IMR-90 (cell line): Measurements from ENCODE around the gene OPRL1.
"Not testable (repeated sequence)": the region's sequence is repeated elsewhere in the genome, so short reads cannot be mapped to it uniquely, and the experiment has no call there.

ENCODE experiments used
- CEBPB ChIP-seq: IDR thresholded peaks from 2 replicates; pipeline ENCODE4 v1.6.1; 2012; ENCODE audit warnings: low read depth, low read length, improper control_type of control experiment
- CTCF ChIP-seq: conservative IDR thresholded peaks from 2 replicates; pipeline ENCODE4 v1.5.1; 2012; ENCODE audit warnings: mild to moderate bottlenecking, low read depth, low read length, improper control_type of control experiment
- FOS ChIP-seq: fragments of 150-350 bp; IDR thresholded peaks from 2 replicates; pipeline ENCODE4 v1.6.1; 2016; ENCODE audit warnings: low read depth, low read length
- MAFK ChIP-seq: IDR thresholded peaks from 2 replicates; pipeline ENCODE4 v1.6.1; 2012; ENCODE audit warnings: low read depth, low read length, improper control_type of control experiment
- MXI1 ChIP-seq: IDR thresholded peaks from 2 replicates; pipeline ENCODE4 v1.6.1; 2012; ENCODE audit warnings: low read depth, mild to moderate bottlenecking, low read length, moderate library complexity, borderline replicate concordance
- POLR2A ChIP-seq: IDR thresholded peaks from 2 replicates; pipeline ENCODE4 v1.6.1; 2012; ENCODE audit warnings: mild to moderate bottlenecking, low read depth, low read length
- RAD21 ChIP-seq: IDR thresholded peaks from 2 replicates; pipeline ENCODE4 v1.6.1; 2012; ENCODE audit warnings: low read length, improper control_type of control experiment
- RCOR1 ChIP-seq: IDR thresholded peaks from 2 replicates; pipeline ENCODE4 v1.6.1; 2012; ENCODE audit warnings: mild to moderate bottlenecking, low read length, improper control_type of control experiment; ENCODE audit not compliant: insufficient replicate concordance
- USF2 ChIP-seq: fragments of 150-350 bp; IDR thresholded peaks from 2 replicates; pipeline ENCODE4 v1.6.1; 2017; ENCODE audit warnings: mild to moderate bottlenecking, antibody characterized with exemption, low read length, low read depth

GRCh38 chr20:64117432-64117777 lies 37.5 kb downstream of the OPRL1 start:
- not testable (repeated sequence) for TF ChIP-seq CEBPB, CTCF, POLR2A, RAD21, FOS, USF2, MXI1, MAFK, RCOR1
